ENCODE results near the gene KIF9. TPM values are rescaled to one million over a fixed set of nuclear protein-coding genes. Genes with fewer than 3 reads are reported as not detected.

The KIF9 gene
- polyA plus RNA-seq, 1 donor from 2014 or later = 15.6 TPM

DNA sequence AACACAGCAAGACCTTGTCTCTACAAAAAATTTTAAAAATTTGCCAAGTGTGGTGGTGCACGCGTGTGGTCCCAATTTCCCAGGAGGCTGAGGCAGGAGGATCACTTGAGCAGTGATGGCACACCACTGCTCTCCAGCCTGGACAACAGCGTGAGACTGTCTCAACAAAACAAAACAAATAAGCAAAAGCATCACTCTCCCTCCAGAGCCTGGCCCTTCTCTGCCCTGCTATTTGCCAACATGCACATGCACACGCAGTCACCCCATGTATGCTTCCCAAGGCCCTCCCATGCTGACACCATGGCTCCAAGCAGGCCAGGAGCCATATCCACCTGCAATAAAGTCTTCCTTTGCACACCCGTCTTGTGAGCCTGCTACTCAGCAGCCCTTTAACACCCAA is 2.1 kb downstream of the KIF9 start:
- Histone ChIP-seq H3K79me2 (replicated peaks; ENCODE audit: insufficient read depth, low read length) (peaks cover 23% of the 10 kb centered on the region), H3K27me3 (ENCODE audit: insufficient read depth, low read depth, low read length) (no peaks in the 10 kb centered on the region), H3K36me3 (ENCODE audit: insufficient read depth, low read length) (no peaks in the 10 kb centered on the region), H3K4me3 (ENCODE audit: low read length) (no peak overlapping the region), H3F3A (ENCODE audit: insufficient read depth, low read length, poor library complexity, severe bottlenecking) (peaks cover 5% of the 10 kb centered on the region), H3K9me2 (ENCODE audit: insufficient read depth, low read length) (no peaks in the 10 kb centered on the region), H3K27ac (ENCODE audit: low read length) (no peak overlapping the region), H3K9me3 (ENCODE audit: low read length) (no peaks in the 10 kb centered on the region), H3K4me2 (ENCODE audit: low read length) (no peak overlapping the region), H4K20me1 (ENCODE audit: insufficient read depth) (no peaks in the 10 kb centered on the region), H2AFZ (ENCODE audit: low read depth, low read length) (no peak overlapping the region), H3K9ac (ENCODE audit: low read length) (no peak overlapping the region)
- TF ChIP-seq EZH2 (IDR thresholded peaks at IDR 0.05; ENCODE audit: borderline replicate concordance, insufficient read depth, low read length, poor library complexity, severe bottlenecking) (no peak), EP300 (conservative IDR thresholded peaks at IDR 0.05; ENCODE audit: poor library complexity, severe bottlenecking) (no peak), POLR2AphosphoS5 (IDR thresholded peaks at IDR 0.05) (no peak)
- TF ChIP-seq, protein P1, sequence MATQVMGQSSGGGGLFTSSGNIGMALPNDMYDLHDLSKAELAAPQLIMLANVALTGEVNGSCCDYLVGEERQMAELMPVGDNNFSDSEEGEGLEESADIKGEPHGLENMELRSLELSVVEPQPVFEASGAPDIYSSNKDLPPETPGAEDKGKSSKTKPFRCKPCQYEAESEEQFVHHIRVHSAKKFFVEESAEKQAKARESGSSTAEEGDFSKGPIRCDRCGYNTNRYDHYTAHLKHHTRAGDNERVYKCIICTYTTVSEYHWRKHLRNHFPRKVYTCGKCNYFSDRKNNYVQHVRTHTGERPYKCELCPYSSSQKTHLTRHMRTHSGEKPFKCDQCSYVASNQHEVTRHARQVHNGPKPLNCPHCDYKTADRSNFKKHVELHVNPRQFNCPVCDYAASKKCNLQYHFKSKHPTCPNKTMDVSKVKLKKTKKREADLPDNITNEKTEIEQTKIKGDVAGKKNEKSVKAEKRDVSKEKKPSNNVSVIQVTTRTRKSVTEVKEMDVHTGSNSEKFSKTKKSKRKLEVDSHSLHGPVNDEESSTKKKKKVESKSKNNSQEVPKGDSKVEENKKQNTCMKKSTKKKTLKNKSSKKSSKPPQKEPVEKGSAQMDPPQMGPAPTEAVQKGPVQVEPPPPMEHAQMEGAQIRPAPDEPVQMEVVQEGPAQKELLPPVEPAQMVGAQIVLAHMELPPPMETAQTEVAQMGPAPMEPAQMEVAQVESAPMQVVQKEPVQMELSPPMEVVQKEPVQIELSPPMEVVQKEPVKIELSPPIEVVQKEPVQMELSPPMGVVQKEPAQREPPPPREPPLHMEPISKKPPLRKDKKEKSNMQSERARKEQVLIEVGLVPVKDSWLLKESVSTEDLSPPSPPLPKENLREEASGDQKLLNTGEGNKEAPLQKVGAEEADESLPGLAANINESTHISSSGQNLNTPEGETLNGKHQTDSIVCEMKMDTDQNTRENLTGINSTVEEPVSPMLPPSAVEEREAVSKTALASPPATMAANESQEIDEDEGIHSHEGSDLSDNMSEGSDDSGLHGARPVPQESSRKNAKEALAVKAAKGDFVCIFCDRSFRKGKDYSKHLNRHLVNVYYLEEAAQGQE (IDR thresholded peaks at IDR 0.05; ENCODE audit: borderline replicate concordance) = no peak
- TF ChIP-seq, protein P2, sequence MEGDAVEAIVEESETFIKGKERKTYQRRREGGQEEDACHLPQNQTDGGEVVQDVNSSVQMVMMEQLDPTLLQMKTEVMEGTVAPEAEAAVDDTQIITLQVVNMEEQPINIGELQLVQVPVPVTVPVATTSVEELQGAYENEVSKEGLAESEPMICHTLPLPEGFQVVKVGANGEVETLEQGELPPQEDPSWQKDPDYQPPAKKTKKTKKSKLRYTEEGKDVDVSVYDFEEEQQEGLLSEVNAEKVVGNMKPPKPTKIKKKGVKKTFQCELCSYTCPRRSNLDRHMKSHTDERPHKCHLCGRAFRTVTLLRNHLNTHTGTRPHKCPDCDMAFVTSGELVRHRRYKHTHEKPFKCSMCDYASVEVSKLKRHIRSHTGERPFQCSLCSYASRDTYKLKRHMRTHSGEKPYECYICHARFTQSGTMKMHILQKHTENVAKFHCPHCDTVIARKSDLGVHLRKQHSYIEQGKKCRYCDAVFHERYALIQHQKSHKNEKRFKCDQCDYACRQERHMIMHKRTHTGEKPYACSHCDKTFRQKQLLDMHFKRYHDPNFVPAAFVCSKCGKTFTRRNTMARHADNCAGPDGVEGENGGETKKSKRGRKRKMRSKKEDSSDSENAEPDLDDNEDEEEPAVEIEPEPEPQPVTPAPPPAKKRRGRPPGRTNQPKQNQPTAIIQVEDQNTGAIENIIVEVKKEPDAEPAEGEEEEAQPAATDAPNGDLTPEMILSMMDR (IDR thresholded peaks at IDR 0.05; ENCODE audit: poor library complexity, severe bottlenecking) = no peak

DNA sequence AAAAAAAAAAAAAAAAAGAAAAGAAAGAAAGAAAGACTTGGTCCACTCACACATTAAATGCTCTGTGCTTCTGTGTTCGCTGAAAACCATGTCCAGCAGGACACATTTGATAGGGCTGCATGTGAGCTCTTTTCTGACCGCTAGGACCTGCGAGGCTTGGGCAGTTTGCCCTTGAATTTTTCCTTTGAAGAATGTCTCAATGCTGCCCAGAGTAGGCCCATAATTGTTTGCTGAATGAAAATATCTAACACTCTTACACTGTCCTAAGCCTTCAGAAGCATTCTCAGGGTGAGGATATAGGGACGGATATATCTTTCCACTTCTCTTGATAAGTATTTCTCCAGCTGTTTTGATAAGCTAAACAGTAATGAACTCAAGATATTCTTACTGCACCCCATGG is 6.0 kb downstream of the KIF9 start:
- no peaks in the 10 kb centered on the region for H3F3A ChIP-seq (ENCODE audit: insufficient read depth, low read length, poor library complexity, severe bottlenecking)
- H4K20me1 ChIP-seq (ENCODE audit: insufficient read depth) = no peaks in the 10 kb centered on the region
- H3K9me2 ChIP-seq (ENCODE audit: insufficient read depth, low read length) = no peaks in the 10 kb centered on the region
- H3K79me2 ChIP-seq (replicated peaks; ENCODE audit: insufficient read depth, low read length) = no peaks in the 10 kb centered on the region
- H3K4me2 ChIP-seq (ENCODE audit: low read length) = no peak overlapping the region
- no peak overlapping the region for H2AFZ ChIP-seq (ENCODE audit: low read depth, low read length)
- no peak for TF ChIP-seq POLR2AphosphoS5 (IDR thresholded peaks at IDR 0.05)
- TF ChIP-seq TAF1 (IDR thresholded peaks at IDR 0.05; ENCODE audit: low read depth) = no peak
- TF ChIP-seq SMC3 (conservative IDR thresholded peaks at IDR 0.05; ENCODE audit: poor library complexity) = no peak
- TF ChIP-seq MXI1 (conservative IDR thresholded peaks at IDR 0.05; ENCODE audit: poor library complexity, severe bottlenecking) = no peak
- TF ChIP-seq, protein P2 (IDR thresholded peaks at IDR 0.05; ENCODE audit: poor library complexity, severe bottlenecking) = no peak
- no peak for TF ChIP-seq EZH2 (IDR thresholded peaks at IDR 0.05; ENCODE audit: borderline replicate concordance, insufficient read depth, low read length, poor library complexity, severe bottlenecking)
- TF ChIP-seq RAD21 (conservative IDR thresholded peaks at IDR 0.05) = no peak
- TF ChIP-seq, protein P1 (IDR thresholded peaks at IDR 0.05; ENCODE audit: borderline replicate concordance) = no peak
- TF ChIP-seq EP300 (conservative IDR thresholded peaks at IDR 0.05; ENCODE audit: poor library complexity, severe bottlenecking) = no peak
- H3K27ac ChIP-seq (ENCODE audit: low read length) = no peak overlapping the region
- no peaks in the 10 kb centered on the region for H3K27me3 ChIP-seq (ENCODE audit: insufficient read depth, low read depth, low read length)
- H3K36me3 ChIP-seq (ENCODE audit: insufficient read depth, low read length) = no peaks in the 10 kb centered on the region
- H3K9me3 ChIP-seq (ENCODE audit: low read length) = no peaks in the 10 kb centered on the region
- H3K4me3 ChIP-seq (ENCODE audit: low read length) = no peak overlapping the region
- H3K9ac ChIP-seq (ENCODE audit: low read length) = no peak overlapping the region
